Prostate gland (tissue), 2 donors: ENCODE data around the gene ETFBKMT.

ENCODE experiments used
- POLR2A ChIP-seq: fragments of 450-650 bp; IDR thresholded peaks from one replicate; pipeline ENCODE4 v1.6.1; 2016; ENCODE audit warnings: antibody characterized with exemption, mild to moderate bottlenecking
- POLR2AphosphoS5 ChIP-seq: sonication (generic); formaldehyde crosslinking; IDR thresholded peaks from one replicate; pipeline ENCODE4 v1.6.1; 2017; ENCODE audit warnings: antibody characterized with exemption
- TF ChIP-seq, protein P1 (sequence below), 4 experiments: fragments of 200-600 bp in 2 of 4; fragments of 450-650 bp in 2 of 4; sonication (generic) in 2 of 4; IDR thresholded peaks; 1 replicate in 3 of 4; 2 replicates in 1 of 4; pipeline ENCODE4 v1.5.1; 2016 to 2019; ENCODE audit warnings: antibody characterized with exemption in 4 of 4, mild to moderate bottlenecking in 2 of 4, moderate library complexity in 2 of 4

DNA sequence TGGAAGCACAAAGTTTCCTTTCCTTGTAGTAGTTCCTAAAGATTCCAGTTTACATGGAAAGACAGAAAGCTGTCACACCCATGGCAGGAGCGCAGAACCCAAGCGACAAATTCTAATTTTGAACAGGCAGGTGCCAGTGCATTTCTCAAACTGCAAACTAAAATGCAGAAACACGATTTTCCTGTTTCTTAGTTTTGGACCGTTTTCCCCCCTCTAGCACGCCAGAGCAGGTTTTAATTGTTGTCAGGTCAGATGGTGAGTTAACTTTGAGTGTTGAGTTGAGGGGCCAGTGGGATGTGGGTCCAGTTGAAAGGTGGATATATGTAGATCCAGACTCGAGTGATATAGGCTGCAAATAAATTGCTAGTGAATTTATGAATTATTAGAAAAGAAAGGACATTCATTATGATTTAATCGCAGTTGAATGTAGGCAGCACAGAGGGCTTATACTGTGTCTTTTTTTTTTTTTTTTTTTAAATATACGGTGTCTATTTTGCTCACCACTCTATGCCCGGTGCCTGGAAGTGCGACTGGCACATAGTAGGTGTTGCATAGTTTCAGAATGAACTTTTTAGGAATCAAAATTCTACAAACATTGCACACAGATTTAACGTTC is 909 bp upstream of the ETFBKMT start:
- TF ChIP-seq, protein P1, sequence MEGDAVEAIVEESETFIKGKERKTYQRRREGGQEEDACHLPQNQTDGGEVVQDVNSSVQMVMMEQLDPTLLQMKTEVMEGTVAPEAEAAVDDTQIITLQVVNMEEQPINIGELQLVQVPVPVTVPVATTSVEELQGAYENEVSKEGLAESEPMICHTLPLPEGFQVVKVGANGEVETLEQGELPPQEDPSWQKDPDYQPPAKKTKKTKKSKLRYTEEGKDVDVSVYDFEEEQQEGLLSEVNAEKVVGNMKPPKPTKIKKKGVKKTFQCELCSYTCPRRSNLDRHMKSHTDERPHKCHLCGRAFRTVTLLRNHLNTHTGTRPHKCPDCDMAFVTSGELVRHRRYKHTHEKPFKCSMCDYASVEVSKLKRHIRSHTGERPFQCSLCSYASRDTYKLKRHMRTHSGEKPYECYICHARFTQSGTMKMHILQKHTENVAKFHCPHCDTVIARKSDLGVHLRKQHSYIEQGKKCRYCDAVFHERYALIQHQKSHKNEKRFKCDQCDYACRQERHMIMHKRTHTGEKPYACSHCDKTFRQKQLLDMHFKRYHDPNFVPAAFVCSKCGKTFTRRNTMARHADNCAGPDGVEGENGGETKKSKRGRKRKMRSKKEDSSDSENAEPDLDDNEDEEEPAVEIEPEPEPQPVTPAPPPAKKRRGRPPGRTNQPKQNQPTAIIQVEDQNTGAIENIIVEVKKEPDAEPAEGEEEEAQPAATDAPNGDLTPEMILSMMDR (IDR thresholded peaks at IDR 0.05), result no peak
- TF ChIP-seq POLR2A (no peak), POLR2AphosphoS5 (no peak)
